SK-N-SH (cell line): ENCODE measurements around the gene PTCD2. TPM values are rescaled to one million over a fixed set of nuclear protein-coding genes. Genes with fewer than 3 reads are reported as not detected.

ENCODE experiments used
- CTCF ChIA-PET: fragments of 300-600, 350-600 bp; formaldehyde crosslinking; extraction: SDS; loops from one replicate; lab custom pipeline; 2021; lab: Yijun Ruan, JAX
- POLR2A ChIA-PET: fragments of 350-600 bp; sonication (Branson Sonifier 250); formaldehyde crosslinking; extraction: SDS; loops from one replicate; lab custom pipeline; 2020; ENCODE audit warnings: antibody characterized with exemption, inconsistent platforms; lab: Yijun Ruan, JAX
- DNase-seq: peaks from one replicate; pipeline ENCODE4 v3.0.0; 2012
- H2AFZ ChIP-seq: fragments of 200-600 bp; sonication (generic); 2 replicates; pipeline ENCODE4 v1.8.1; 2016; ENCODE audit warnings: antibody characterized with exemption, mild to moderate bottlenecking, low read depth
- H3F3A ChIP-seq: fragments of 200-600 bp; sonication (generic); replicated peaks from 2 replicates; pipeline ENCODE3; 2016; ENCODE audit warnings: antibody characterized with exemption, mild to moderate bottlenecking; ENCODE audit not compliant: insufficient read depth
- H3K27ac ChIP-seq, 2 experiments: fragments of 200-500 bp in 1 of 2; fragments of 200-600 bp in 1 of 2; sonication (Bioruptor generic) in 1 of 2; sonication (generic), shearing (Covaris generic) in 1 of 2; 2 replicates each; pipeline versions ENCODE4 v1.5.1 to v1.6.1; 2014 to 2016; ENCODE audit warnings: low read depth in 2 of 2, inconsistent platforms in 1 of 2, low read length in 1 of 2, mild to moderate bottlenecking in 1 of 2, mixed read lengths in 1 of 2
- H3K27me3 ChIP-seq: fragments of 200-600 bp; sonication (generic), shearing (Covaris generic); 2 replicates; pipeline ENCODE4 v1.6.1; 2016; ENCODE audit warnings: mixed run types; ENCODE audit not compliant: insufficient read depth
- H3K36me3 ChIP-seq, 2 experiments: fragments of 200-500 bp in 1 of 2; fragments of 200-600 bp in 1 of 2; sonication (Bioruptor generic) in 1 of 2; sonication (generic) in 1 of 2; replicated peaks in 1 of 2; 2 replicates each; pipeline versions ENCODE3 to v1.5.1; 2014 to 2016; ENCODE audit warnings: low read length in 1 of 2, mild to moderate bottlenecking in 1 of 2; ENCODE audit not compliant: insufficient read depth in 2 of 2, control insufficient read depth in 1 of 2
- H3K4me1 ChIP-seq, 2 experiments: fragments of 200-500 bp in 1 of 2; fragments of 200-600 bp in 1 of 2; sonication (Bioruptor generic) in 1 of 2; sonication (generic), shearing (Covaris generic) in 1 of 2; 2 replicates each; pipeline versions ENCODE4 v1.5.1 to v1.6.1; 2014 to 2016; ENCODE audit warnings: low read depth in 1 of 2, low read length in 1 of 2, mixed run types in 1 of 2; ENCODE audit not compliant: insufficient read depth in 2 of 2, control insufficient read depth in 1 of 2
- H3K4me2 ChIP-seq: fragments of 200-600 bp; sonication (generic), shearing (Covaris generic); 2 replicates; pipeline ENCODE4 v1.6.1; 2017; ENCODE audit warnings: mixed run types
- H3K4me3 ChIP-seq, 2 experiments: fragments of 200-500 bp in 1 of 2; fragments of 200-600 bp in 1 of 2; sonication (Bioruptor generic) in 1 of 2; sonication (generic), shearing (Covaris generic) in 1 of 2; 2 replicates each; pipeline versions ENCODE4 v1.5.1 to v1.8.1; 2014 to 2016; ENCODE audit warnings: low read depth in 2 of 2, inconsistent platforms in 1 of 2, low read length in 1 of 2, mild to moderate bottlenecking in 1 of 2, mixed read lengths in 1 of 2, moderate library complexity in 1 of 2
- H3K79me2 ChIP-seq: fragments of 200-600 bp; sonication (generic); 2 replicates; pipeline ENCODE4 v1.8.1; 2017; ENCODE audit warnings: mild to moderate bottlenecking; ENCODE audit not compliant: insufficient read depth
- H3K9ac ChIP-seq: fragments of 200-600 bp; sonication (generic); 2 replicates; pipeline ENCODE4 v1.6.1; 2017; ENCODE audit warnings: mixed run types
- H3K9me2 ChIP-seq: fragments of 200-600 bp; sonication (generic); 2 replicates; pipeline ENCODE4 v1.6.1; 2017; ENCODE audit warnings: mixed run types
- H3K9me3 ChIP-seq: fragments of 200-600 bp; sonication (generic); 2 replicates; pipeline ENCODE4 v1.6.1; 2017; ENCODE audit warnings: mixed run types, mild to moderate bottlenecking, moderate library complexity
- H4K20me1 ChIP-seq: fragments of 200-600 bp; sonication (generic); 2 replicates; pipeline ENCODE4 v1.6.1; 2017; ENCODE audit warnings: mild to moderate bottlenecking, mixed run types; ENCODE audit not compliant: insufficient read depth
- ELF1 ChIP-seq: IDR thresholded peaks from 2 replicates; pipeline ENCODE4 v1.4.0; 2012
- FOSL2 ChIP-seq: IDR thresholded peaks from 2 replicates; pipeline ENCODE4 v1.4.0; 2012; ENCODE audit warnings: low read depth, mild to moderate bottlenecking, moderate library complexity, borderline replicate concordance
- FOXJ3 ChIP-seq: sonication (generic); formaldehyde crosslinking; IDR thresholded peaks from 2 replicates; pipeline ENCODE4 v1.5.1; 2020; ENCODE audit warnings: mild to moderate bottlenecking, missing genetic modification reagents
- GATA2 ChIP-seq: sonication (generic); formaldehyde crosslinking; IDR thresholded peaks from 2 replicates; pipeline ENCODE4 v1.5.0; 2020; ENCODE audit warnings: mild to moderate bottlenecking, missing genetic modification reagents
- JUND ChIP-seq: IDR thresholded peaks from 2 replicates; pipeline ENCODE4 v1.4.0; 2012
- MXI1 ChIP-seq: IDR thresholded peaks from 2 replicates; pipeline ENCODE4 v1.6.1; 2012; ENCODE audit warnings: mild to moderate bottlenecking, low read depth, low read length, improper control_type of control experiment
- NFIC ChIP-seq: IDR thresholded peaks from 2 replicates; pipeline ENCODE4 v1.4.0; 2012; ENCODE audit warnings: borderline replicate concordance
- NRF1 ChIP-seq: IDR thresholded peaks from 2 replicates; pipeline ENCODE4 v1.6.1; 2012; ENCODE audit warnings: low read depth, mild to moderate bottlenecking, low read length
- POLR2AphosphoS5 ChIP-seq: IDR thresholded peaks from 2 replicates; pipeline ENCODE4 v1.6.1; 2012; ENCODE audit warnings: low read depth, low read length
- RAD21 ChIP-seq: IDR thresholded peaks from 2 replicates; pipeline ENCODE4 v1.6.1; 2012; ENCODE audit warnings: mild to moderate bottlenecking, low read length
- RCOR1 ChIP-seq: fragments of 150-350 bp; IDR thresholded peaks from 2 replicates; pipeline ENCODE4 v1.6.1; 2017; ENCODE audit warnings: antibody characterized with exemption, low read length
- RXRA ChIP-seq: IDR thresholded peaks from 2 replicates; pipeline ENCODE4 v1.4.0; 2012; ENCODE audit warnings: low read depth, mild to moderate bottlenecking, borderline replicate concordance
- TAF1 ChIP-seq: IDR thresholded peaks from 2 replicates; pipeline ENCODE4 v1.6.1; 2012; ENCODE audit warnings: low read depth, mild to moderate bottlenecking, low read length, moderate library complexity, borderline replicate concordance
- TCF12 ChIP-seq: IDR thresholded peaks from 2 replicates; pipeline ENCODE4 v1.4.0; 2012
- TEAD4 ChIP-seq: IDR thresholded peaks from 2 replicates; pipeline ENCODE4 v1.4.0; 2012; ENCODE audit warnings: mild to moderate bottlenecking, borderline replicate concordance; ENCODE audit not compliant: insufficient read depth
- WGBS: methylation state at CpG from one replicate; pipeline ENCODE4 v1.1.6; 2017; ENCODE audit warnings: low lambda C conversion rate; 5-methylcytosine and 5-hydroxymethylcytosine counted together
- polyA plus RNA-seq, 3 experiments: library from polyadenylated mRNA; depleted of rRNA; stranded (reverse); fragments of >200 nt; gene quantifications; 2 replicates each; pipeline ENCODE4 v1.2.3, GENCODE V29; 2012
- TF ChIP-seq, protein P1 (sequence below): fragments of 150-350 bp; IDR thresholded peaks from 2 replicates; pipeline ENCODE4 v1.6.1; 2016; ENCODE audit warnings: mild to moderate bottlenecking, low read depth, low read length
- TF ChIP-seq, protein P2 (sequence below): IDR thresholded peaks from 2 replicates; pipeline ENCODE4 v1.4.0; 2012; ENCODE audit warnings: low read depth
- TF ChIP-seq, protein P3 (sequence below): IDR thresholded peaks from 2 replicates; pipeline ENCODE4; 2012
- TF ChIP-seq, protein P4 (sequence below): IDR thresholded peaks from 2 replicates; pipeline ENCODE4 v1.4.0; 2012; ENCODE audit warnings: low read depth, borderline replicate concordance

The PTCD2 gene
- polyA plus RNA-seq, 1 of the 3 experiments (the other 2 are of a cell fraction): 6.7 TPM

DNA sequence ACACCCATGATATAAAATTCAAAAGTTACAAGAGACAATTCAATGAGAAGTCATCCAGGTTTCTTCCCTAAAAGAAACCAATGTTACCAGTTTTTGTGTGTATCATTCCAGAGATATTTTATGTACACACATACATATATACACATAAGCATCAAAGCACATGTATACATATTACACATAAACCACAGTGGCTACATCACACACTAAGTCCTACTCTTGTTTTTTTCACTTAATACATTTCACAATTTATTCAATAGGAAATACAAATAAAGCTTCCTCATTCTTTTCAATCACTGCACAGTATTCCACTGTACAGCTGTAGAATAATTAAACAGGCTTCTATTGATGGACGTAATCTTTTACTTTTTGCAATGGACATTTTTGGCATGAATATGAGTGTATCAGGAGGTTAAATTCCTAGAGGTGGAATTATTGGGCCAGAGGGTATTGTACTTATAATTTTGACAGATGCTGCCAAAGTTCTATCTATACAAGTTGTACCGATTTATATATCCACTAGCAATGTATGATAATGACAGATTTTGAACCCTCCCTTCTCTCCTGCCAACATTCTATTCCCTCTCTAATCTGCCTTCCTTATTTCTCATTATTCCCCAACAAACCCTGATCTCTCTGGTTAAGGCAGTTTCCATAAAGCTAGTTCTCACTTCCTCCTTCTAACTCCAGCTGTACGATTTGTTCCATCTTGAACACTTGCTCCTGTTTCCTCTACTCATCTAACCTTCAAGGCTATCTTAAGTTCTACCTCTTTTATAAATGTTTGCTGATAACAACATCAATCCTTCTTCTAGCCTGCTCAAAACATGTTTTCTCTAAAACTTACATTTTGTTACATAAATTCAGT lies 35.4 kb upstream of the PTCD2 start:
- Histone ChIP-seq H4K20me1 (no peaks in the 10 kb centered on the region), H3K36me3 (peaks cover 5 to 25% of the 10 kb centered on the region in 2 experiments), H3F3A (peaks cover 41% of the 10 kb centered on the region), H3K4me1 (peaks cover 33 to 38% of the 10 kb centered on the region in 2 experiments), H2AFZ (no peak overlapping the region), H3K27ac (no peak overlapping the region), H3K27me3 (no peaks in the 10 kb centered on the region), H3K79me2 (no peaks in the 10 kb centered on the region; the same call in 1 of the 2 replicates), H3K4me3 (no peak overlapping the region), H3K9me2 (no peaks in the 10 kb centered on the region), H3K4me2 (no peak overlapping the region), H3K9me3 (no peaks in the 10 kb centered on the region), H3K9ac (no peak overlapping the region)
- WGBS: 96% methylated on average over 3 of the region's 3 CpGs
- CTCF ChIA-PET: interaction anchor here (0.8 to 1.1 kb wide), 3 partner anchors 16 to 24 kb away, joined by 3 read pairs; no protein-coding TSS in a partner anchor
- no peak for TF ChIP-seq MXI1
- no peak for TF ChIP-seq TAF1
- TF ChIP-seq FOXJ3 (CRISPR knock-in tag): no peak
- TF ChIP-seq, protein P1, sequence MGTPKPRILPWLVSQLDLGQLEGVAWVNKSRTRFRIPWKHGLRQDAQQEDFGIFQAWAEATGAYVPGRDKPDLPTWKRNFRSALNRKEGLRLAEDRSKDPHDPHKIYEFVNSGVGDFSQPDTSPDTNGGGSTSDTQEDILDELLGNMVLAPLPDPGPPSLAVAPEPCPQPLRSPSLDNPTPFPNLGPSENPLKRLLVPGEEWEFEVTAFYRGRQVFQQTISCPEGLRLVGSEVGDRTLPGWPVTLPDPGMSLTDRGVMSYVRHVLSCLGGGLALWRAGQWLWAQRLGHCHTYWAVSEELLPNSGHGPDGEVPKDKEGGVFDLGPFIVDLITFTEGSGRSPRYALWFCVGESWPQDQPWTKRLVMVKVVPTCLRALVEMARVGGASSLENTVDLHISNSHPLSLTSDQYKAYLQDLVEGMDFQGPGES: no peak
- TF ChIP-seq, protein P2, sequence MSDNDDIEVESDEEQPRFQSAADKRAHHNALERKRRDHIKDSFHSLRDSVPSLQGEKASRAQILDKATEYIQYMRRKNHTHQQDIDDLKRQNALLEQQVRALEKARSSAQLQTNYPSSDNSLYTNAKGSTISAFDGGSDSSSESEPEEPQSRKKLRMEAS: no peak
- TF ChIP-seq RAD21: no peak
- TF ChIP-seq, protein P3, sequence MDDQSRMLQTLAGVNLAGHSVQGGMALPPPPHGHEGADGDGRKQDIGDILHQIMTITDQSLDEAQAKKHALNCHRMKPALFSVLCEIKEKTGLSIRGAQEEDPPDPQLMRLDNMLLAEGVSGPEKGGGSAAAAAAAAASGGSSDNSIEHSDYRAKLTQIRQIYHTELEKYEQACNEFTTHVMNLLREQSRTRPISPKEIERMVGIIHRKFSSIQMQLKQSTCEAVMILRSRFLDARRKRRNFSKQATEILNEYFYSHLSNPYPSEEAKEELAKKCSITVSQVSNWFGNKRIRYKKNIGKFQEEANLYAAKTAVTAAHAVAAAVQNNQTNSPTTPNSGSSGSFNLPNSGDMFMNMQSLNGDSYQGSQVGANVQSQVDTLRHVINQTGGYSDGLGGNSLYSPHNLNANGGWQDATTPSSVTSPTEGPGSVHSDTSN: no peak
- TF ChIP-seq ELF1: no peak
- no peak for TF ChIP-seq NFIC
- no peak for TF ChIP-seq FOSL2
- DNase-seq: no peak
- POLR2A ChIA-PET: no interaction called here

DNA sequence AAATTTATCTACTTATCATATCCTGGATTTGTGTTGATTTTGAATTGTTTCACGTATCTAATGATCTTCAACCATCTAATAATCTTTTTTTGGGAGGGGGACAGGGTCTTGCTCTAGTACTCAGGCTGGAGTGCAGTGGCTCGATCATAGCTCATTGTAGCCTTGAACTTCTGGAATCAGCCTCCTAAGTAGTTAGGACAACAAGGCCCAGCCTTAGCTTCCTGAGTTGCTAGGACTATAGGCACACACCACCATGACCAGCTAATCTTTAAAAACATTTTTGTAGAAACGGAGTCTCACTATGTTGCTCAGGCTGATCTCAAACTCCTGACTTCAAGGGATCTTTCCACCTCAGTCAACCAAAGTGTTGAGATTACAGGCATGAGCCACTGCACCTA lies 34.8 kb upstream of the PTCD2 start:
- 92% methylated on average over 3 of the region's 3 CpGs for WGBS
- POLR2A ChIA-PET: no interaction called here
- no peaks in the 10 kb centered on the region for H4K20me1 ChIP-seq
- TF ChIP-seq NFIC: no peak
- no peak for TF ChIP-seq NRF1
- no peak for TF ChIP-seq RXRA
- no peak for TF ChIP-seq RCOR1
- TF ChIP-seq POLR2AphosphoS5: no peak
- TF ChIP-seq TEAD4: no peak
- TF ChIP-seq, protein P3: no peak
- no peak for TF ChIP-seq GATA2 (CRISPR knock-in tag)
- TF ChIP-seq, protein P2: no peak
- TF ChIP-seq FOSL2: no peak
- TF ChIP-seq, protein P4, sequence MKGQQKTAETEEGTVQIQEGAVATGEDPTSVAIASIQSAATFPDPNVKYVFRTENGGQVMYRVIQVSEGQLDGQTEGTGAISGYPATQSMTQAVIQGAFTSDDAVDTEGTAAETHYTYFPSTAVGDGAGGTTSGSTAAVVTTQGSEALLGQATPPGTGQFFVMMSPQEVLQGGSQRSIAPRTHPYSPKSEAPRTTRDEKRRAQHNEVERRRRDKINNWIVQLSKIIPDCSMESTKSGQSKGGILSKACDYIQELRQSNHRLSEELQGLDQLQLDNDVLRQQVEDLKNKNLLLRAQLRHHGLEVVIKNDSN: no peak
- TF ChIP-seq TCF12: no peak
- no peak for TF ChIP-seq JUND

More for the DNA sequence above, 34.8 kb upstream of the PTCD2 start:
- Histone ChIP-seq H2AFZ (no peak overlapping the region), H3K9me2 (no peaks in the 10 kb centered on the region), H3K27ac (no peak overlapping the region), H3K4me1 (peaks cover 34 to 38% of the 10 kb centered on the region in 2 experiments), H3K4me2 (no peak overlapping the region), H3F3A (peaks cover 40% of the 10 kb centered on the region), H3K36me3 (peaks cover 11 to 25% of the 10 kb centered on the region in 2 experiments), H3K9me3 (no peaks in the 10 kb centered on the region), H3K79me2 (no peaks in the 10 kb centered on the region), H3K27me3 (no peaks in the 10 kb centered on the region), H3K4me3 (no peak overlapping the region), H3K9ac (no peak overlapping the region)
- DNase-seq: no peak
- CTCF ChIA-PET: interaction anchor here (0.8 to 1.1 kb wide), 2 partner anchors 17 to 23 kb away, joined by 3 read pairs; no protein-coding TSS in a partner anchor
